Anterior cingulate cortex (tissue), 58 donors: ENCODE results near the gene TERT.
A peak's percentile ranks its signal among the peaks of the same experiment; 100 is the strongest.

Experiments
- DNase-seq, 58 donors: peaks; one replicate each; lab custom pipeline; 2025; lab: John Stamatoyannopoulos, UW

TERT gene

DNA sequence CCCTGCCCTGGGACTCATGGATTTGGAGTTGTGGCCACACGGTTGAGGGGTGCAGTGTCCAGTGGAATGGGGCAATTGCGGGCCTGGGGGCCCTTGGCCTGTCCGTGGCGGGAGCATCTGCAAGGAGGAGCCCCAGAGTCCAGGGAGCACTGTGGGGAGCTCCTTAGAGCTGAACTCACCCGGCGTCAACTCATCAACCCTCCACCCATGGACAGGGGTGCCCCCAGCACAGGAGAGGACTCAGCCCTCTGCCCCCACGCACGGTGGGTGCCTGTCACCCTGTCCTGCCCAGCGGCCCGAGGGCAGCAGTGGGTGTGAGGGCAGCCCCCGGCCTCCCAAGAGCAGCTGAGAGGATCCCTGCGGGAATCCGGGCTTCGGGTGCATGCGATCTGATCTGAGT lies 70.2 kb downstream of the TERT start:
- no peak for DNase-seq

DNA sequence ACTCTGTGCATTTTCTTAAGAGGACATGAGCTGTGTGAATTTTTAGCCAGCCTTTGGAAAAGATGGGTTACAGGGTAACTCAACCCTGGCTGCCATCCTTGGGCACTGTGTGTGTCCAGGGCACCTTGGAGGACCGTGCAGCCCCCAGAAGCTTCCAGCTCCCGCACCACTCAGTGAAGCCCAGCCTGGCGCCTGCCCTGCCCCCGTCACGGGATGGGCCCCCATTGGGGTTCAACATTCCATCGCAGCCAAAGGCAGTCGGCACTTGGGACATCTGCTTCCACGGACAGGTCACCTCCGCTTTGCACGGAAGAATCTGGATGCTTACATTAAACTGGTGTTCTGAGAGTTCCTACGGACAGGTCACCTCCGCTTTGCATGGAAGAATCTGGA lies 71.6 kb downstream of the TERT start:
- no peak for DNase-seq

DNA sequence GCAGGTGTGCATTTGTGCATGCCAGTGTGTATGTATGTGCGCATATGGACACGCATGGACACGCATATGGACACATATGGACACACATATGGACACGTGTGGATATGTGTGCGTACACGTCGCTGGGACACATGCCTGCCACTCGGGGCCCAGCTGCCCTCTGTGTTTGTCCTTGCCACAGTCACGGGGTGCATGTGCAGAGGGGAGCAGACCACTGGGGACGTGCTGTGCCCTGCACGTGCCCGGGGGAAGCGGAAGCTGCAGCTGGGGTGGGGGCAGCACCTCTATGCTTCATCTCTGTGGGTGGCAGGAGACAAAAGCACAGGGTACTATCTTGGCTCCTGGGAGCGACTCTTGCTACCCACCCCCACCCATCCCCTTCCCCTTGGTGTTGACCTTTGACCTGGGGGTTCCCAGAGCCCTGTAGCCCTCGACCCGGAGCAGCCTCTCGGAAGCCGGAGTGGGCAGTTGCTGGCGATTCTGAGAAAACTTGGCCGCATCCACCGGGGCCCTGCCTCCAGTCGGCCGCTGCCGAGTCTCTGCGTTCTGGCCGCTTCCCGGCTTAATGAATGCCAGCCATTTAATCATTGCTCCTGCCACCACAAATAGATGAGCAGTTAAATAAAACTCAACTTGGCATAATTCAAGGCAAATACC lies 72.1 kb downstream of the TERT start:
- DNase-seq = peak in 1 of 58 donors; percentile 15

DNA sequence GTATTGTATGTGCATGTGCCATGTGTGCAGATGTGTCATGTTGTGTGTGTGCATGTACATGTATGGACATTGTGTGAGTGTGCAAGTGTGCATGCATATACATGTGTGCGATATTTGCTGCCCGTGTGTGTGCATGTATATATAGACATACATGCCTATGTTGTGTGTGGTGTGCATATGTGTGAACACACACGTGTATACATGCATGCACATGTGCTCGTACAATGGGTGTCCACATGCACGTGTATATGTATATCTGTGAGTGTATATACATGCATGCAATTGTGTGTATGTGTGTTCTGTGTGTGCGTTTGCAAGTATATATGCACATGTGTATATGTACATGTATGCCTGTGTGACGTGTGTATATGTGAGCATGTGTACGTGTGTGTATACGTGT lies 72.7 kb downstream of the TERT start:
- DNase-seq = no peak

DNA sequence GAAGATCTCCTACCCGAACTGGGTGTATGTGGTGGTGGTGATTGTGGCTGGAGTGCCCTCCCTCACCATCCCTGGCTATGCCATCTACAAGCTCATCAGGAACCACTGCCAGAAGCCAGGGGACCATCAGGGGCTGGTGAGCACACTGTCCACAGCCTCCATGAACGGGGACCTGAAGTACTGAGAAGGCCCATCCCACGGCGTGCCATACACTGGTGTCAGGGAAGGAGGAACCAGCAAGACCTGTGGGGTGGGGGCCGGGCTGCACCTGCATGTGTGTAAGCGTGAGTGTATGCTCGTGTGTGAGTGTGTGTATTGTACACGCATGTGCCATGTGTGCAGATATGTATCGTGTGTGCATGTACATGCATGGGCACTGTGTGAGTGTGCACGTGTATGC lies 73.1 kb downstream of the TERT start:
- no peak for DNase-seq

DNA sequence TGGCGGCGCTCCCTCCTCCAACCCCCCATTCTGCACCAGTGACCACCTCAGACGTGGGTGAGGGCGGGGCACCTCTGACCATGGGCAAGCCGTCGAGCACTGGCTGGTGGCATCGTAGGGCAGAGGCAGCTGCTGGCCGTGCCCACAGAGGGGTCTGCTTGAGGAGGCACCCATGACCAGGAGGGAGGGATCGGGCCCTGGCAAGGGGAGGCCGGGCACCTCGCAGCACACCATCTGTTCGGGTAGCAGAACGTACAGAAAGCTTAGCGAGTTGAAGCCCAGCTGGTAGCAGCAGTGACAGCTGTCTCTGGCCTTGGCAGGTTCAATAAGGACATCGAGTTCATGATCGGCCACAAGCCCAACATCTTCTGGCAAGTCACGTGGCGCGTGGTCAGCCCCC lies 74.0 kb downstream of the TERT start:
- no peak for DNase-seq

DNA sequence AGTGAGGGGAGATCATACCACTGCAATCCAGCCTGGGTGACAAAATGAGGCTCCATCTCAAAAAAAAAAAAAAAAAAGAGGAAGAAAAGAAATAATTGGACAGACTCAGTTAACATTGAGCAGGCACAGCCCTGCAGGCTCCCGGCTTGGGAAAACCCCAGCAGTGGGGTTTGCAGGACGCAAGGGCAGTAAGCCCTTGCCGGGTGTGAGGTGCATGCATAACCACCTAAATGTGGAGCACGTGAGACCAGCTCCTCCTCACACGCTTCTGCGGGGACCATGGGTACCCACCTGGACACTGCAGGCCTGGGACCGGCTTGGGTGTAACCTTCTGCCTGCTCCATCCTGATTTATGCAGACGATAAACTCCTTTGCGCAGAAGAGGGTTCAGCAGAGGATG lies 74.5 kb downstream of the TERT start:
- no peak for DNase-seq

DNA sequence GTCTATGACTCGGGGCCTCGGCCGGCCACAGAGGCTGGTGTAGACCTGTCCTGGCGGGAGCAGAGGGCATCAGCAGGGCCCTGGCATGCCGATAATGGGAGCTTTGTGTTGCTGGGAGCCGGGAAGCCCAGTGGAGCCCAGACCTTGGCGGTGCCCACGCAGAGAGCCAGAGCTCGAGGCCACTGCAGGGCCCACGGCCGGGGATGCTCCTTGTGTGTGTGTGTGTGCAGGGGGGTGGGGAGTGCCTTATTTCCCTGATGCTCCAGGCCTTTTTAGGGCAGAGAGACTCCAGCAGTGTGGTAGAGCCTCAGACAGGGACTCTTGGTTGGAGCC lies 75.1 kb downstream of the TERT start:
- DNase-seq = no peak

DNA sequence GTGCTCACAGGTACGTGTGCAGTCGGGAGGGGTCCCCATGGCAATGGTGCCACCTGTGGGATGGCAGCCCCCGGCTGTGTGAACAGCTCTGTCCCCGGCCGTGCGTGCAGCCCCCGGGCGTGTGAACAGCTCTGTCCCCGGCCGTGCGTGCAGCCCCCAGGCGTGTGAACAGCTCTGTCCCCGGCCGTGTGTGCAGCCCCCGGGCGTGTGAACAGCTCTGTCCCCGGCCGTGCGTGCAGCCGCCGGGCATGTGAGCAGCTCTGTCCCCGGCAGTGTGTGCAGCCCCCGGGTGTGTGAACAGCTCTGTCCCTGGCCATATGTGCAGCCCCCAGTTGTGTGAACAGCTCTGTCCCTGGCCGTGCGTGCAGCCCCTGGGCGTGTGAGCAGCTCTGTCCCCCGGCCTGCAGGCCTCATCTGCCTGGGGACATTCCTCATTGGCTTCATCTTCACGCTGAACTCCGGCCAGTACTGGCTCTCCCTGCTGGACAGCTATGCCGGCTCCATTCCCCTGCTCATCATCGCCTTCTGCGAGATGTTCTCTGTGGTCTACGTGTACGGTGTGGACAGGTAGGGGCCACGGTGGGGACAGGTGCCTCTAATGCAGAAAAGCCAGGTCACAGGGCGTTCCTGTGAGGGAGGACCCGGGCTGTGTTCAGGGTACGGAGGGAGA lies 75.6 kb downstream of the TERT start:
- no peak for DNase-seq

DNA sequence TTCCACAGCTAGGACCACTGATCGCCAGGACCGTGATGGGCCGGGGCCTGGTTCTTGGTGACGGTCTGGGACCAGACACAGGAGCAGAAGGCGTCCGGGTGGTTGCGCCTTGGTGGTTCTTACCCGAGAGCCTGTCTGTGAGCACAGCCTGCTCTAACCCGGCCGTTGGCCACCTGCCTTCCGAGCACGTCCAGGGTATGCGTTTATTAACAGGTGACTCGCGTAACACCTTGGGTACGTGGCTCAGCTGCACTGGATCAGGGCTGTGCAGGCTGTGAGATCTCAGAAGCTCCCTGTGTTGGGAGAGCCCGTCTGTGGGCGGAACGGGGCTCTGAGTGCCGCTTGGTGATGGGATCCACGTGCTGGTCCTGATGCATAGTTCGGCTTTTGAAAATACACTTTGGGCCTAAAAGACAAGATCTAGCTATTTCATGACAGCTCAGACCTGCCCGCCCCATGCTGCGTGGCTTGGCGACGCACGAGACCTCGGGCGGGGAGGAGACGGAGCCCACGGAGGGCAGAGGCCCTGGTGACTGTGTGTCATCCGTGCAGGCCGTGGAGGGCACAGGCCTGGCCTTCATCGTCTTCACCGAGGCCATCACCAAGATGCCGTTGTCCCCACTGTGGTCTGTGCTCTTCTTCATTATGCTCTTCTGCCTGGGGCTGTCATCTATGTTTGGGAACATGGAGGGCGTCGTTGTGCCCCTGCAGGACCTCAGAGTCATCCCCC lies 76.4 kb downstream of the TERT start:
- DNase-seq = no peak

DNA sequence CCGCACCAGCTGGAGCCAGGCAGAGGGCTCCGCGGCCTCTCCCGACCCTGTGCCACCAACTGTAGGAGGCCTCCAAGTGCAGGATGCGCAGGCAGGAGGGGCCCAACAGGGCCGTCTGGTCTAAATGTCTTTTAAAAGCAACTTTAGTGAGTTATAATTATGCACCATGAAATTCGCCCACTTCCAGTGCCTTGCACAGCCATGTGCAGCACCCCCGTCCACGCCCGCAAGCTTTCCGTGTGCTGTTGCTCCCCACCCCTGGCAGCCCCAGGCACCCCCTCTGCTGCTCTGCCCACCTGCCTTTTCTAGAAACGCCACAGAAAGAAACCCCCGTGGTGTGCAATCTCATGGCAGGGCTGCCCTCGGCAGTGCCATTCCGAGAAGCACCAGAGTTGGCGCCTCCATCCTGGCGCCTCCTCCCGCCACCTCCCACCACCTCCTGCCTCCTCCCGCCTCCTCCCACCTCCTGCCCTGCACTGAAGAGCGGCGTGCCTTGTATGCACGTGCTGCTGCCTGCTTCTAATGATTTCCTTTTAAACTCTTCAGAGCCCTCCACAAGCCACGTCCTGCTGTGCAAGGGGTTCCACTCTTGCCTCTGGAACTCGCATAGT lies 77.2 kb downstream of the TERT start:
- DNase-seq = no peak

DNA sequence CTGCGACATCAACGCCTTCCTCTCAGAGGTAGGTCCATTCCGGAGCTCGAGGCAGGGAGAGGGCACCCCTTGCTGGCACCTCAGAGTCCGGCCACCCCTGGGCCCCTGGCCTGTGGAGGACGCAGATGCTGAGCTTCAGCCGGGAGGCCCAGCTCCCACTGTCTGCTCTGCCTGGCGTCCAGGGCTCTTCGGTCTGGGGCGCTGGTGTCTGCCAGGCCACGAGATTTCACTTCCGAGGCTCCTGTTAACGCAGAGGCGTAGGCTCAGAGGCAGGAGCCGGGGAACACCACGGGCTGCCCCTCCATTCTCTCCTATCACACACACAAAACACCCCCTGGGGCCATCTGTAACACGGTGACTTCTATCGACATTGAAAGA lies 78.0 kb downstream of the TERT start:
- DNase-seq = no peak

DNA sequence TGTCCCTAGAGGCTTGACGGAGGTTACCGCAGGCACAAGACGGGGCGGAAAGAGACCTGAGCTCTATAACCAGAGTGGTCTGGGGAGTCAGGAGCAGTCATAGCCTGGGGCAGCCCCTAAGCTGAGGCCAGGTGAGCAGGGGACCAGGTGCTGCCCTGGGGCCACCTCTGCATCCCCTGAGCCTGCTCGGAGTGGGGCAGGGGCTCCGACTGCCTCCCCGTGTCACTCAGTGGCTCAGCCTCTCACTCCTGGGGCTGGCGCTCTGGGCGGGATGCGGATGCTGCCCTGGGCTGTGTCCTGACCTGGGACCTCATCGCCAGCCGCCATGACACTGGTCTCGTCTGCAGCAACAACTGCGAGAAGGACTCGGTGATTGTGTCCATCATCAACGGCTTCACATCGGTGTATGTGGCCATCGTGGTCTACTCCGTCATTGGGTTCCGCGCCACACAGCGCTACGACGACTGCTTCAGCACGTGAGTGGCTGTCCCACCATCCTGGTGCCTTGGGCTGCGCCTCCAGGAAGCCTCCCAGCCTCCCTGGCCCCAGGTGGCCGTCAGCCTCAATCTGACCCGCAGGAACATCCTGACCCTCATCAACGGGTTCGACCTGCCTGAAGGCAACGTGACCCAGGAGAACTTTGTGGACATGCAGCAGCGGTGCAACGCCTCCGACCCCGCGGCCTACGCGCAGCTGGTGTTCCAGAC lies 78.5 kb downstream of the TERT start:
- DNase-seq = no peak

DNA sequence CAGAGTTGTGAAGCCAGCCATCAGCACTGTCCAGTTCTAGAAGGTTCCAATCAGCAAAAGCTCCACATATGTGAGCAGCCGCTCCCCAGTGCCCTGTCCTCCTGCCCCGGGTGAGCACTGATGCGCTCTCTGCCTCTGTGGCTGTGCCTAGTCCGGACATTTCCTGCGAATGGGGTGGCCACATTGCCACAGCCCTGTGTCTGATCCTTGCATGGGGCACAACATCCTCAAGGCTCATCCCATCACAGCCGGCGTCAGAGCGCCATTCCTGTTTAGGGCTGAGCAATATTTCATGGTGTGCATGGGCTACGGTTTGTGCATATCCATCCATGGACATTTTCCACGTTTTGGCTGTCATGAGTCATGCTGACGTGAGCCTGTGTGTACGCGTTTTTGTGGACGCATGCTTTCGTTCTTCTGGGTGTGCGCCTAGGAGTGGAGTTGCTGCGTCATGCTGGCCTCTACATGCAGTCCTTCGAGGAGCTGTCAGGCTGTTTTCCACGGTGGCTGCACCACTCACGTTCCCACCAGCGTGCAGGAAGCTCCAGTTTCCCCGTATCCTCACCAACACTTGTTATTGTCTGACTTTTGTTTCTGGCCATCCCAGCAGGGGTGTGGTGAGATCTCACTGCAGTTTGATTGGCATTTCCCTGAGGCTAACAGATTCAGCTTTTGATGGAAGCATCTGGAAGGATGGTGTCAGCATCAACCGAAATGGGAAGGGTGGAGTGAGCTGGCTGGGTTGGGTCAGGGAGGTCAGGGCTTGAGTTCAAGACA lies 79.4 kb downstream of the TERT start:
- DNase-seq = no peak

DNA sequence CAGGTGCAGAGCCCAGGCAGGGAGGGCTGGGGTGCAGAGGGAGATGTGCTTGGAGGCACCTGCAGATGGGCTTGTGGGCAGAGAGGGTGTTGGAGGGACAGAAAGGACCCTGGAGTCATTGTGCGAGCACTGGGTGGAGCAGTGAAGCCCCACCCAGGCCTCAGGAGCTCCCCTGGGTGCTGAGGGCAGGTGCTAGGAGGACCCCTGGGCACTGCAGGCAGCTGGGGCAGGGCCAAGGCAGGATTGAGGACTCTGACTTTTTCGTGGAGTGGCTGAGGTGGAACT lies 80.0 kb downstream of the TERT start:
- DNase-seq = no peak

DNA sequence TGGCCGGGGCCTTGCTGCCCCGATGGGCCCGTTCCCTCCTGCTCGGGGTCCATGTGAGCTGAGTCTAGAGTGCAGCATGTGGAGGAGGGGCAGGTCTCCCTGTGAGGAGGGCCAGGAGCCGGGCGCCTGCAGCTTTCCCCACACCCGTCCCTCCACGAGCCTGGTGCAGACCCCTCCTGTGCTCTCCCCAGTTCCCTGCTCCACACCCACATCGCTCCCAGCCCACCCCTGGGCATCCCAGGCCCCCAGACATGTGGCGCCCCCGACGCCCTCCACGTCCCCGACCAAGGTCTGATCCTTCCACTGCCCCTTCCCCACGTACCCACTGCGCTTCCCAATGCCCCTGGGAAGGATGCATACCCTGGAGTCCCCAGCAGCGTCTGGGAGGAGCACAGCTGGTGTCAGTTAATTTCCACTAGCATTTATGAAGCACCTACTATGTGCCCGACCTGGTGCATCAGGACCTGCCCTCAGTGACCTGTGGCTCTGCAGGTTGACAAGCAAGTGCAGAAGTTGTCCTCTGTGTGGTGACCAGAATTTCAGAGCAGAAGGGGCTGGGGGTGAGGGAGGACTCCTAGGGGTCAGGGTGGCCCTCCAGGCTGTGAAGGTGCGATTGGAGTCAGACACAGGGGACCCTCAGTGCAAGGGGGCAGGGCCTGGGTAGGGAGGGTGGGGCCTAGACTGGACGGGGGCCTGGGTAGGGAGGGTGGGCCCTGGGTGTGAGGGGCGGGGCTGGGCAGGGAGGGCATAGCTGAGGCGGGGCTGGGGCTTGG lies 80.5 kb downstream of the TERT start:
- DNase-seq = no peak

DNA sequence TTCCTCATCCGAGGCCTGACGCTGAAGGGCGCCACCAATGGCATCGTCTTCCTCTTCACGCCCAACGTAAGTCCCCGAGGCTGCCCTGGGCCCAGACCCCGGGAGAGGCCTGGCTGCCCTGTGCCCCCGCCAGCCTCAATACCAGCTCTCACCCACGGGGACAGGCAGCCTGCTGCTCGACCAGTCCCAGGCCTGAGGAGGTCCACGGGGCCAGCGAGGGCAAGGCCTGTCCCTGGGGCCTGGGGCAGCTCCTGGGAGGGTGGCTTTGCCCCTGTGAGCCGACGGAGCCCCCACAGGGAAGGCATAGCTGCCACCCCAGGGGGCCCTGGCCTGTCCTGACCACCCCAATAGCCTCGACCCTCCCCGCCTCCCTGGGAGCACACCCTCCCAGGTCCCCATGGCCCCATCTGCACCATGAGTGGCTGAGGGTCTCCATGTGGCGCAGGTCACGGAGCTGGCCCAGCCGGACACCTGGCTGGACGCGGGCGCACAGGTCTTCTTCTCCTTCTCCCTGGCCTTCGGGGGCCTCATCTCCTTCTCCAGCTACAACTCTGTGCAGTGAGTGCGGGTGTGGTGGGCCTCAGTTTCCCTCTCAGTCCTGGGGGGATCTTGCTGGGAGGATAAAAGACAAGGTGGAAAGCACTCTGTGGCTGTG lies 81.2 kb downstream of the TERT start:
- no peak for DNase-seq

DNA sequence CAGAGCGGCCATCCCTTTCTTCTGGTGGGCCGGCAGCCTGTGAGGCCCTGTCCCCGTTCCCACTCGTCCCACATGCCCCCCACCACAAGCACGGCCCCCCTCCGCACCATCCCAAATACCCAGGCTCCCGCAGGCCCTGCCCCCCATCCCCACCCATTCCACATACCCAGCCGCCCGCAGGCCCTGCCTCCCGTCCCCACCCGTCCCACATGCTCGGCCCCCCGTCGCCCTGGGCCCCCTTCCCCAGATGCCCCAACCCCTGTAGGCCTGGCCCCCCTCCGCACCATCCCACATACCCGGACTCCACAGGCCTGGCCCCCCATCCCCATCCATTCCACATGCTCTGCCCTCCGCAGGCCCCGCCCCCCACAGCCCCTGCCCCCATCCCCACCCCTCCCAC lies 82.0 kb downstream of the TERT start:
- no peak for DNase-seq

DNA sequence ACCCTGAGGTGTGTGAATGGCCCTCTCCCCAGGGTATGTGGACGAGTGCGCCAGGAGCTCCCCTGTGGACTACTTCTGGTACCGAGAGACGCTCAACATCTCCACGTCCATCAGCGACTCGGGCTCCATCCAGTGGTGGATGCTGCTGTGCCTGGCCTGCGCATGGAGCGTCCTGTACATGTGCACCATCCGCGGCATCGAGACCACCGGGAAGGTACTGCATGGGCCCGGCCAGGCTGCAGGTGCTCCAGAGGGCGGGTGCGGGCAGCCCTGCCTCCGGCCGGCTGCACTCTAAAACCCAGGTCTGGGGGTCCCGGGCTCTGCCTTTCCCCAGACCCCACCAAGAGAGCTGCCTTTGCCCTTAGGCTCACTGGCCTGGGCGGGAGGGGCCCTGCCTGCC lies 82.6 kb downstream of the TERT start:
- DNase-seq = no peak
